ENCODE measurements around the gene CHRNA4. TPM values are rescaled to one million over a fixed set of nuclear protein-coding genes. Genes with fewer than 3 reads are reported as not detected.

Gene CHRNA4
- total and polyA plus RNA-seq, 2 donors = under 0.01 to 0.14 TPM

DNA sequence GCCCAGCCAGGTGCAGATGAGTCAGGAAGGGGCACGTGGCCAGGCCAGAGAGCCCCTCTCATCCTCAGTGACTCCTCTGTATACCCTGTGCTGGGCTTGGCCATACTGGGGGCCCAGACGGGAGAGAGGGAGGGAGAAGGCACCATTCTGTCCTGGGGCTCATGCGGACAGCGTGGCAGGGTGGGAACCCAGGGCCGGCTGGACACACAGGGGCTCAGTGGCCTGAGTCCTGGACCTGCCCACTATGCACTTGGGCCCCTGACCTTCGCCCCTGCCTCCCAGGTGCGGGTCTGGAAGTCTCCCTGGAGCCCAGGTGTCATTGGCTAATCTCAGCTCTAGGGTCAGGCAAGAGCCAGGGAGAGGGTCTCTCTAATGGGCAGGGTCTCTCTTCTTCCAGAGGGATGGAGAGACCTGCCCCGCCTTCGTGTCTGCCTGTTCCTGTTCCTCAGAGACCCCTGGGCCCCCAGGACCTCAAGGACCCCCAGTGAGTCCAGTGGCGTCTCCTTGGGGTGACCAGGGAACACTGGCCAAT lies 40.5 kb downstream of the CHRNA4 start:
- H3K27me3 ChIP-seq (ENCODE audit: control insufficient read depth in 2 of 2, insufficient read depth in 1 of 2, low read length in 1 of 2) = peaks cover 0 to 22% of the 10 kb centered on the region in 2 donors
- no peak for DNase-seq (ENCODE audit: low read depth in 6 of 9, low spot score in 9 of 9)
- 82% methylated on average over 10 of the region's 10 CpGs for WGBS
- H3K4me1 ChIP-seq (ENCODE audit: control insufficient read depth in 2 of 2, insufficient read depth in 2 of 2, low read length in 2 of 2) = no peaks in the 10 kb centered on the region
- no peak overlapping the region for H3K4me3 ChIP-seq (ENCODE audit: low read length in 2 of 2)
- no peaks in the 10 kb centered on the region for H3K36me3 ChIP-seq (ENCODE audit: control insufficient read depth in 2 of 2, insufficient read depth in 2 of 2, low read length in 1 of 2)
- H3K9me3 ChIP-seq (ENCODE audit: control insufficient read depth in 2 of 2, insufficient read depth in 1 of 2, low read length in 1 of 2) = peaks cover 0 to 1% of the 10 kb centered on the region in 2 donors
- no peak overlapping the region for H3K27ac ChIP-seq (ENCODE audit: low read depth in 1 of 2, low read length in 1 of 2)

DNA sequence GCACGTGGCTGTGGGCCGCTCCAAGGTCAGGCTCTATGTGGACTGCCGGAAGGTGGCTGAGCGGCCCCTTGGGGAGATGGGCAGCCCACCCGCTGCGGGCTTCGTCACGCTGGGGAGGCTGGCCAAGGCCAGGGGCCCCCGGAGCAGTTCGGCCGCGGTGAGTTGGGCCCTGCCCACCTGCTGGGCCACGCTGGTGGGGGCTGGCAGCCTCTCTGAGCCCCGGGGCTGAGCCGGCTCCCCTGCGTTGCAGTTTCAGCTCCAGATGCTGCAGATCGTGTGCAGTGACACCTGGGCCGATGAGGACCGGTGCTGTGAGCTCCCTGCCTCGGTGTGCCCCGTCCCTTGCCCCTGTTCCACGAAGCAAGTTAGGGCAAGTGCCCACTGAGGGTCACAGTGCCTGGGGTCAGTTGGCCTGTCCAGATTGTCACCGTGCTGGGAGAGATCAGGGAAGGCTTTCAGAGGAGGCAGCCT lies 41.1 kb downstream of the CHRNA4 start:
- Histone ChIP-seq H3K27ac (ENCODE audit: low read depth in 1 of 2, low read length in 1 of 2) (no peak overlapping the region), H3K27me3 (ENCODE audit: control insufficient read depth in 2 of 2, insufficient read depth in 1 of 2, low read length in 1 of 2) (peaks cover 0 to 22% of the 10 kb centered on the region in 2 donors), H3K9me3 (ENCODE audit: control insufficient read depth in 2 of 2, insufficient read depth in 1 of 2, low read length in 1 of 2) (peaks cover 0 to 1% of the 10 kb centered on the region in 2 donors), H3K36me3 (ENCODE audit: control insufficient read depth in 2 of 2, insufficient read depth in 2 of 2, low read length in 1 of 2) (no peaks in the 10 kb centered on the region), H3K4me3 (ENCODE audit: low read length in 2 of 2) (no peak overlapping the region), H3K4me1 (ENCODE audit: control insufficient read depth in 2 of 2, insufficient read depth in 2 of 2, low read length in 2 of 2) (no peaks in the 10 kb centered on the region)
- DNase-seq (ENCODE audit: low read depth in 6 of 9, low spot score in 9 of 9) = no peak
- 91% methylated on average over 23 of the region's 23 CpGs for WGBS

- Histone ChIP-seq H3K27ac (ENCODE audit: low read depth in 1 of 2, low read length in 1 of 2) (no peak overlapping the region), H3K36me3 (ENCODE audit: control insufficient read depth in 2 of 2, insufficient read depth in 2 of 2, low read length in 1 of 2) (no peaks in the 10 kb centered on the region), H3K9me3 (ENCODE audit: control insufficient read depth in 2 of 2, insufficient read depth in 1 of 2, low read length in 1 of 2) (peaks cover 0 to 1% of the 10 kb centered on the region in 2 donors), H3K4me1 (ENCODE audit: control insufficient read depth in 2 of 2, insufficient read depth in 2 of 2, low read length in 2 of 2) (no peaks in the 10 kb centered on the region), H3K4me3 (ENCODE audit: low read length in 2 of 2) (no peak overlapping the region), H3K27me3 (ENCODE audit: control insufficient read depth in 2 of 2, insufficient read depth in 1 of 2, low read length in 1 of 2) (peaks cover 0 to 20% of the 10 kb centered on the region in 2 donors)
- 87% methylated on average over 25 of the region's 25 CpGs for WGBS
- DNase-seq (ENCODE audit: low read depth in 6 of 9, low spot score in 9 of 9) = no peak
Measured at GRCh38 chr20:63319164-63320040, 41.7 kb downstream of the CHRNA4 start.

GRCh38 chr20:63318391-63319163 lies 42.6 kb downstream of the CHRNA4 start:
- Histone ChIP-seq H3K27ac (ENCODE audit: low read depth in 1 of 2, low read length in 1 of 2) (no peak overlapping the region), H3K27me3 (ENCODE audit: control insufficient read depth in 2 of 2, insufficient read depth in 1 of 2, low read length in 1 of 2) (peaks cover 0 to 20% of the 10 kb centered on the region in 2 donors), H3K9me3 (ENCODE audit: control insufficient read depth in 2 of 2, insufficient read depth in 1 of 2, low read length in 1 of 2) (peaks cover 0 to 1% of the 10 kb centered on the region in 2 donors), H3K4me3 (ENCODE audit: low read length in 2 of 2) (no peak overlapping the region), H3K4me1 (ENCODE audit: control insufficient read depth in 2 of 2, insufficient read depth in 2 of 2, low read length in 2 of 2) (no peaks in the 10 kb centered on the region), H3K36me3 (ENCODE audit: control insufficient read depth in 2 of 2, insufficient read depth in 2 of 2, low read length in 1 of 2) (no peaks in the 10 kb centered on the region)
- no peak for DNase-seq (ENCODE audit: low read depth in 6 of 9, low spot score in 9 of 9)
- 93% methylated on average over 24 of the region's 24 CpGs for WGBS

GRCh38 chr20:63317601-63318291 lies 43.4 kb downstream of the CHRNA4 start:
- Histone ChIP-seq H3K36me3 (ENCODE audit: control insufficient read depth in 2 of 2, insufficient read depth in 2 of 2, low read length in 1 of 2) (no peaks in the 10 kb centered on the region), H3K9me3 (ENCODE audit: control insufficient read depth in 2 of 2, insufficient read depth in 1 of 2, low read length in 1 of 2) (peaks cover 0 to 1% of the 10 kb centered on the region in 2 donors), H3K4me1 (ENCODE audit: control insufficient read depth in 2 of 2, insufficient read depth in 2 of 2, low read length in 2 of 2) (no peaks in the 10 kb centered on the region), H3K27ac (ENCODE audit: low read depth in 1 of 2, low read length in 1 of 2) (no peak overlapping the region), H3K4me3 (ENCODE audit: low read length in 2 of 2) (no peak overlapping the region), H3K27me3 (ENCODE audit: control insufficient read depth in 2 of 2, insufficient read depth in 1 of 2, low read length in 1 of 2) (peaks cover 0 to 13% of the 10 kb centered on the region in 2 donors)
- DNase-seq (ENCODE audit: low read depth in 6 of 9, low spot score in 9 of 9) = no peak
- WGBS = 88% methylated on average over 18 of the region's 18 CpGs

- Histone ChIP-seq H3K27ac (ENCODE audit: low read depth in 1 of 2, low read length in 1 of 2) (no peak overlapping the region), H3K9me3 (ENCODE audit: control insufficient read depth in 2 of 2, insufficient read depth in 1 of 2, low read length in 1 of 2) (peaks cover 0 to 1% of the 10 kb centered on the region in 2 donors), H3K4me3 (ENCODE audit: low read length in 2 of 2) (no peak overlapping the region), H3K4me1 (ENCODE audit: control insufficient read depth in 2 of 2, insufficient read depth in 2 of 2, low read length in 2 of 2) (peaks cover 0 to 5% of the 10 kb centered on the region in 2 donors), H3K36me3 (ENCODE audit: control insufficient read depth in 2 of 2, insufficient read depth in 2 of 2, low read length in 1 of 2) (no peaks in the 10 kb centered on the region), H3K27me3 (ENCODE audit: control insufficient read depth in 2 of 2, insufficient read depth in 1 of 2, low read length in 1 of 2) (peaks cover 0 to 6% of the 10 kb centered on the region in 2 donors)
- no peak for DNase-seq (ENCODE audit: low read depth in 6 of 9, low spot score in 9 of 9)
- WGBS = 98% methylated on average over 6 of the region's 6 CpGs
Measured at GRCh38 chr20:63317061-63317460, 44.1 kb downstream of the CHRNA4 start.

GRCh38 chr20:63316502-63316921 lies 44.6 kb downstream of the CHRNA4 start:
- DNase-seq (ENCODE audit: low read depth in 6 of 9, low spot score in 9 of 9) = no peak
- Histone ChIP-seq H3K27me3 (ENCODE audit: control insufficient read depth in 2 of 2, insufficient read depth in 1 of 2, low read length in 1 of 2) (peaks cover 0 to 3% of the 10 kb centered on the region in 2 donors), H3K36me3 (ENCODE audit: control insufficient read depth in 2 of 2, insufficient read depth in 2 of 2, low read length in 1 of 2) (no peaks in the 10 kb centered on the region)

GRCh38 chr20:63315731-63316491 lies 45.2 kb downstream of the CHRNA4 start:
- DNase-seq (ENCODE audit: low read depth in 6 of 9, low spot score in 9 of 9) = no peak
- Histone ChIP-seq H3K27me3 (ENCODE audit: control insufficient read depth in 2 of 2, insufficient read depth in 1 of 2, low read length in 1 of 2) (no peaks in the 10 kb centered on the region), H3K4me1 (ENCODE audit: control insufficient read depth in 2 of 2, insufficient read depth in 2 of 2, low read length in 2 of 2) (peaks cover 0 to 7% of the 10 kb centered on the region in 2 donors)

More at GRCh38 chr20:63316502-63316921, 44.6 kb downstream of the CHRNA4 start:
- peaks cover 0 to 7% of the 10 kb centered on the region in 2 donors for H3K4me1 ChIP-seq (ENCODE audit: control insufficient read depth in 2 of 2, insufficient read depth in 2 of 2, low read length in 2 of 2)
- H3K9me3 ChIP-seq (ENCODE audit: control insufficient read depth in 2 of 2, insufficient read depth in 1 of 2, low read length in 1 of 2) = peaks cover 0 to 1% of the 10 kb centered on the region in 2 donors
- 93% methylated on average over 14 of the region's 14 CpGs for WGBS
- no peak overlapping the region for H3K4me3 ChIP-seq (ENCODE audit: low read length in 2 of 2)
- H3K27ac ChIP-seq (ENCODE audit: low read depth in 1 of 2, low read length in 1 of 2) = no peak overlapping the region

More at GRCh38 chr20:63315731-63316491, 45.2 kb downstream of the CHRNA4 start:
- H3K36me3 ChIP-seq (ENCODE audit: control insufficient read depth in 2 of 2, insufficient read depth in 2 of 2, low read length in 1 of 2) = no peaks in the 10 kb centered on the region
- WGBS = 84% methylated on average over 31 of the region's 31 CpGs
- no peak overlapping the region for H3K4me3 ChIP-seq (ENCODE audit: low read length in 2 of 2)
- no peak overlapping the region for H3K27ac ChIP-seq (ENCODE audit: low read depth in 1 of 2, low read length in 1 of 2)
- peaks cover 0 to 1% of the 10 kb centered on the region in 2 donors for H3K9me3 ChIP-seq (ENCODE audit: control insufficient read depth in 2 of 2, insufficient read depth in 1 of 2, low read length in 1 of 2)
